ENCODE results near the gene FLVCR2.
A peak's percentile ranks its signal among the peaks of the same experiment; 100 is the strongest.

FLVCR2 gene

DNA sequence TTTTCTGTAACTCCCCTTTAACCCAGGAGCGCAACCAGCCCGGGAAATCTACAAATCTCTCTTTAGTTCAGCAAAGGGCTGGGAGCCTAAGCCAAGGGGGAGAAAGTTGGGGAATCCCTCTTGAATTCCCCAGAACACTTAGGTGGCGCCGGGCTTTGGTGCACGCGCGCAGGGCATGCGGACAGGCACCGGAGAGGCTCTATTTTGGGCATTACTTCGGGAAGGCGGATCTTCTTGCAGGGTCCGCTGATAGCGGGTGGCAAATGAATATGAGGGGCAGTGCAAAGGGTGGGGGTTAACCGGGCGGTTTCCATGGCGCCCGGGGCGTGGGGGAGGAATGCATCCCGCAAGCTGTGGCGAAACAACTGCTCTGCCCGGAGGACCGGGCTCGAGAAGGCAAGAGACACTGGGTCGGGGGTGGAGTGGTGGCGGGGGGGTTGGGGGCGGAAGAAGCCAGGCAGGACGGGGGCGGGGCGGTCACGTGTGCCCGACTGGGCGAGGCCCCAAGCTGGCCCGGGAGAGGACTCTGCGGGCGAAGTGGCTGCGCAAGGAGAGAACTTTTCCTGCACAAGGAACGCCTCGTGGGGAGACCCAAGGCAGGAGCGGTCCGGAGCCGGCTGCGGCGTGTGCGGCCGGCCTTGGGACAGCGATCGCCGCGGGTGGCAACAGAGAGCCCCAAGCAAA is at the start of gene FLVCR2:
Gene FLVCR2, plus strand, starts transcription at position 519 of the 684 bp plus-strand sequence. CDS start 353 bp downstream, outside the sequence.
- peak in 52 of 56 donors; percentile 11 to 83 (median 58) for DNase-seq

DNA sequence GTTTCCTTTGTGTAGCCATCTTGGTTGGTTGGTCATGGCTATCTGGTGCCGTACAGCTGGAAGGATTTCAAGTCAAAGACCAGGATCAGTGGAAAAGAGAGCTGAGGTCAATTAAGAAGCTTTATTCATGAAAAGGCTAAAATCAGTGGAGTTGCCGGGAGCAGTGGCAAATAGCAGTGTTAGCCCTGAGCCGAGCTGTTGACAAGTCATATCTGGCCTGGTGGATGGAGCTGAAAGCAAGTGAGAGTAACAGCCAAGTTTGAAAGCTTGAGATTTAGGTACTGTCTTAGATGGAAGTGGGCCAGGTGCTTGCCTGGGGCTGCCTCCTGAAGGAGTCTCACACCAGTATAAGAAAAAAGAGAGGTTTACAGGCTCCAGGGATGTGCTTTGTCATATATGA is 47.2 kb upstream of the FLVCR2 start:
- no peak for DNase-seq

- no peak for DNase-seq
Measured at GRCh38 chr14:75531660-75532317, 46.6 kb upstream of the FLVCR2 start.

- DNase-seq: no peak
Measured at GRCh38 chr14:75533791-75534555, 44.4 kb upstream of the FLVCR2 start.

DNA sequence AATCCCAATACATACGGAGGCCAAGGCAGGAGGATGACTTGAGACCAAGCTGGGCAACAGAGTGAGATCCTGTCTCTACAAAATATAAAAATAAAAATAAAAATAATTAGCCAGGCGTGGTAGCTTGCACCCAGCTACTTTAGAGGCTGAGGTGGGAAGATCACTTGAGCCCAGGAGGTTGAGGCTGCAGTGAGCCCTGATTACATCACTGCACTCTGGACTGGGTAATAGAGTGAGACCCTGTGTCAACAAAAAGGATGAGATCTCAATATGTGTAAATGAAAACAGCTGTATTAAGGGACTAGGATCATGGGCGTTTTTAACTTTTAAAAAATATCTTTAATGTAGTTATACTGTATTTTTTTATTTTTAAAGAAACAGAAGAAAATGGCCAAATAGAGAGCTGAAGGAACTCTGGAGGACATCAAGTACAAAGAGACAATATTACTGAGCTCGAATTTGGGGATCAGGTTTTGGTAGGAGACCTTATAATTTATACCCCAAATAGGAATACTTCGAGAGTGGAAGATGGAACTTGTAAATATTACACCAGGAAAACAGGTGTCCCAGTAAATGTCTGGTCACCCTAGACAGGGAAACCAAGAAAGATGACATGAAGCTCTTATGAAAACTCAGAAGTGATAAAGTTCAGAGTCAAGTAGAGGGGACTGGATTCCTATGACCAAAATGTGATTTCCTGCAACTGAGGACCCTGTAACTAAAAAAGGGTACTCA is 43.1 kb upstream of the FLVCR2 start:
- no peak for DNase-seq

DNA sequence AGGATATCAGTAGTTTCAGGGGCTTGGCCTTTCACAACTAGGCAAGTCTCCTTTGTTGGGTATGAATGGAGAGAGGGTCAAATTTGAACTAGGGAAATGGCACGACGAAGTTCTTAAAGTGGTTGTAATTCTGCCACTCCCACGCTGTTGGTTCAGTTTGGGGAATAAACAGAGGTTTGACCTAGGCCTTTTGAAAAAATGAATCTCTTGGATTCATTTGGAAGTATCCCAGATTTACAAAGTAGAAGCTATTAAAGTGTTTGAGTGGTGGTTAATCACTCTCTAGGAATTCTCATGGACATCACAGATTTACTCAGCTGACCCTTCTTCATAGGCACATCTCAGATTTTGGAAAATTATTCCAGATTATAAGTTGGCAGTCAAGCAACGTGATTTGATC is 41.3 kb upstream of the FLVCR2 start:
- DNase-seq: no peak

GRCh38 chr14:75539162-75539560 is 39.3 kb upstream of the FLVCR2 start:
- no peak for DNase-seq

DNA sequence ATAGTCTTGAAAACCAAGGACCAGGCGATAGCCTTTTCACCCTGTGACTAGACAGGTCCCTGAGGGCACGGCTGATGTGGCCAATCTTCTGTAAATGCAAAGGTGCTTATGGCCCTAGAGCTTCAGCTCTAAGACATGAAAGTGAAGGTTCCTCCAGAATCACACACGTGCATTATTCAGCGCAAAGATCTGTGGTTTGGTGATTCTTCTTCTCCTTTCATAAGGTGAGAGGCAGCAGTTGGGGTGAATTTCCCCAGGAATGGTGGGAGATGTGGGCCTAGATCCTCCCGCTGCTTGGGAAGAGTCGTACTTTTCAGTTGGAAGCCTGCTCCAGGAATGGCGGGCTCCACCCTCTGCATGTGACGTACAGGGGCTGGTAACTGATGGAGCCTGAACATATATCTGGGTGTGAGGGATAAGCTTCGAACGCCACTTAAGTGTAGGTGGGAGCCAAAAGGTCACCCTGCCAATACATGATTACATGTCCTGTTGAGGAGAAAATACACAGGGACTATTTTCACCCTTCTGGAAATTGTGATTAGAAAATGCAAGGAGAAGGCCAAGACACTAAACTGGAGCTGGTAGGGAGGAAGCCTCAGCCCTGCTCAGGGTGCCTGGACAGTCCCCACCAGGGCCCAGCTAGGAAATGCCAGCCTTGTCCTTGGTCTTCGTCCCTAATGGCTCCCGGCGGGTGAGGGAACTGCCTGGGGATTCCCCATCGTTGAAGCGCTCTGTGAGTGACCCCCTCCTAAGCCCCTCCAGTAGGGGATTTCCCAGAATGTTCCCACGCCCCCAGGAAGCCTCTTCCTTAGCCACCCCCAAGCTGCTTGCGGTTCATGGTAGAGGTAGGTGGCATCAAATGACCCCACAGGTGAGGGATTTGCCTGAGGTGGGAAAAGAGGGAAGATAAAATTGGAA is 38.6 kb upstream of the FLVCR2 start:
- DNase-seq: no peak

- DNase-seq: no peak
Measured at GRCh38 chr14:75540479-75540851, 38.0 kb upstream of the FLVCR2 start.

DNA sequence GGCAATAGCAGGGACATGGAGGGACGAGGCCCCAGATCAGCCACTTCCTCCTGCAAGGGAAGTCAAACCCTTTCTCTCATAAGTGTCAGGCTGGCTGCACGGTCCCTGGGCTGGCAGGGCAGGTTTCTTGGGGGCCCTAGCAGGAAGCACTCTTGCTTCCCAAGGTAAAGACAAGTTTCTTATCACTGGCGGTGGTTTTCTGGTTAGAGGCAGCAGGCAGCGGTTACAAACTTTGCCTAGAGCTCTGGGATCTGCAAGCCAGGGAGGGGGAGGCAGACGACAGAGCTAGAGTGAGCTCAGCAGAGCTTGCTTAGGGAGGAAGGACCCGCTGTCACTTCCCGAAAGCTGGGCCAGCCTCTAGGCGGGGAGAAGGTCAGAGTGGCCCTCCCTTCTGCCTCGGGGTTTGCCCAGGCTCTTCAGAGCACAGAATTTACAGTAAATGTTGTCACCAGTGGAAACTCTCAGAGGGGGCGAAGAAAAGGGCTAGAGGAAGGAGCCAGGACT is 35.8 kb upstream of the FLVCR2 start:
- DNase-seq: peak in 13 of 56 donors; percentile 2 to 43 (median 9)

DNA sequence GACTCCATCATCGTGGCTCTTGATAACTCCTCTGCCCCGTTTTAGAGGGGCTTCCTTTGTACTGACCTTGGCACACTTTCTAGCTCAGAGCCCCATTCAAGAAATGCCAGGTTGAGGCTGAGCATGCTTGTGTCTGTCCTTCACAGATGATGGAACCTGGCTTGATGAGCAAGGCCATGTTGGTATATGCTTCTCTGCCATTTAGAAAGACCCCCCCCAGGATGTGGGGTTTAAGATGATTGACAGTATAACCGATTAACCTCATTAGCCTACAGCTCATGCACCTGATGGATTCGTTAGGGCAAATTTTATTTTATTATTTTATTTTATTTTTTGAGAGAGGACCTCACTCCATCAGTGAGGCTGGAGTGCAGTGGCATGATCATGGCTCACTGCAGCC is 35.2 kb upstream of the FLVCR2 start:
- DNase-seq: no peak

DNA sequence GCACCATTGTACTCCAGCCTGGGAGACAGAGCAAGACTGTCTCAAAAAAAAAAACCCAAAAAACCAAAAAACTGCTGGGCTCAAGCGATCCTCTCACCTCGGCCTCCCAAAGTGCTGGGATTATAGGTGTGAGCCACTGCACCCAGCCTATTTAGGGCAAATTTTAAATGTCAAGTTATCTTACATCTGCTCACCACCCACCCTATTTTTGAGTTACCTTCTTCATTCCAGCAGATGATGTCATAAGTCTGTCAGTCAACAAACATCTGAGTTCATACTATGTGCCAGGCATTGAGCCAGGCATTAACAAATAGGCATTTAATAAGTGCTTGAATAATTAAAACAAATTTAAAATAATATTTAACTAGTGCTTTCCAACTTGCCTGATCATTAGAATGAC is 34.6 kb upstream of the FLVCR2 start:
- DNase-seq: no peak

DNA sequence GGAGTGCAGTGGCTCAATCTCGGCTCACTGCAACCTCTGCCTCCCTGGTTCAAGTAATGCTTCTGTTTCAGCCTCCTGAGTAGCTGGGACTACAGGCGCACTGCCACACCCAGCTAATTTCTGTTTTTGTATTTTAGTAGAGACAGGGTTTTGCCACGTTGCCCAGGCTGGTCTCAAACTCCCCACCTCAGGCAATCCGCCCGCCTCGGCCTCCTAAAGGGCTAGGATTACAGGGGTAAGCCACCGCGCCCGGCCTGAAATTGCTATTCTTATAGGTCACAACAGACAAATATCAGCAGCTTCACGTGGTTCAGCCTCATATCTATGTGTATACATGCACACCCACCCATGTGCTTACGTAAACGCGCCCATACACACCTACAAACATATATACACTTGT is 32.5 kb upstream of the FLVCR2 start:
- no peak for DNase-seq

GRCh38 chr14:75547552-75548250 is 30.7 kb upstream of the FLVCR2 start:
- DNase-seq: no peak

DNA sequence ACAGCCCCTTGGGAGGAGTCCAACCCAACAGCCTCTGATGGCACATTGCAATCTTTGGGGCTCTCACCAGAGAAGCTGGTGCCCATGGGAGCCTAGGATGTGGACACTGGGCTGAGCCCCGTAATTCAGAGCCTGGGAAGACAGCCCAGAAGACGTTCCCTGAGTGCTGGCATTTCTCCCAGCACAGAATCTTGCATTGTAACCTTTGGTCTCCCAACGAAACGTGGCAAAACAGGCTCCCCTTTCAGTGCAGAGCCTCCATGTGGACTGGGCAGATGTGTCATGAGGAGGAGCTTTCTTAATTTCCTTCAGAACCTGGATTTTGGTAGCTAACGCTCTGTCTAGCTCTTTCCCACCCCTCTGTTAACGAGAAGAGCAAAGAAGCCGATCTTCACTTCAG is 29.9 kb upstream of the FLVCR2 start:
- no peak for DNase-seq

DNA sequence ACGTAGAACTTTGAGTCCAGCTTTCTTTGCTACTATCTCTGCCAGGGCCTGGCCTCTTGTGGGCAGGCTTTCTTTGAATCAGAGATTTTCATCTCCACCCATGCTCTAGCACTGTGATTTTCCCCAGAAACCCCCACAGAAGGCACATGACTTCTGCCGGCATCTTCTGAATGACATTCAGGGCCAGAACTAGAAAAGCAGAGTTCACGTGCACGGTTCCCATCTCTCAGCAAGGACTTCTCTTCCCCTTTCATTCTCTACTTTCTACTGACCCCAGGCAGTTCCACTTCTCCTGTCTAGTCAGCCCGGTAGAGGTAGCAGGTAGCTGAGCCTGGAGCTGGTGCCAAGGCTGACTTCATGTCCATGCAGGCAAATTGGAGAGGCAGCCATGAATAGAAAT is 29.3 kb upstream of the FLVCR2 start:
- DNase-seq: no peak

DNA sequence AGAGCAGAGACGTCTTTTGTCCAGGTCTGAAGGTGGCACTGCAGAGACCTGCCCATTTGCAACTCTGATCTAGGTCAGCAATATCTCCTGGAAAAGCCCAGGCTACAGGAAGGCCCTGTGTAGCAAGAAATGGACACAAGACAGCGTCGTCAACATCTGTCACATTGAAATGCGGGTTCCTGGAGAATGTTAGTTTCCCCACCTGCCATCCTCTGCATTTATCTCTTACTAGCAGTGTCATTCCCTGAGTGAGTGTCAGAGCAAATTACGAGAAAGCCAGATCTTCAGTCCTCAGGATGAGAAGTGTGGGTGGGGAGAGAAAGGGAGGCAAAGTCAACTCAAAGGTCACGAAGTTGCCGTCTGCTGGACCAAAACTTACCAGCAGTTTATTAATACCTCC is 27.4 kb upstream of the FLVCR2 start:
- no peak for DNase-seq

DNA sequence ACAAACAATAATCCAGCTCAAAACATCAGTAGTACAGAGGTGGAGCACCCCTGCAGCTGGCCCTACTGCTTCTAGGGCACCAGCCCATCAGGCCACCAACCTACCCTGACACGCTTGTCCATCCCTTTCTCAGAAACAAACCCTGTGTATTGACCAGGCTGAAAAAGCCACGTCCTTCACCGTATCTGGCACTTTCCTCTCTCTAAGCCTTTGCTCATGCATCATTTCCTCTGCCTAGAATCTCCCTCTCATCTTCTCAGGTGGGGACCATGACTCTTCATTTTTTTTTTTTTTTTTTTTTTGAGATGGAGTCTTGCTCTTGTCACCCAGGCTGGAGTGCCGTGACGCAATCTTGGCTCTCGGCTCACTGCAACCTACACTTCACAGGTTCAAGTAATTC is 25.3 kb upstream of the FLVCR2 start:
- no peak for DNase-seq

- DNase-seq: no peak
Measured at GRCh38 chr14:75553761-75554364, 24.6 kb upstream of the FLVCR2 start.
